Medulla oblongata (tissue), 1 donor: Measurements from ENCODE around the gene FBLIM1.

Source experiments
- DNase-seq: peaks from one replicate; pipeline ENCODE4 v3.0.0-alpha.2; 2015; ENCODE audit errors: extremely low spot score

Gene FBLIM1

DNA sequence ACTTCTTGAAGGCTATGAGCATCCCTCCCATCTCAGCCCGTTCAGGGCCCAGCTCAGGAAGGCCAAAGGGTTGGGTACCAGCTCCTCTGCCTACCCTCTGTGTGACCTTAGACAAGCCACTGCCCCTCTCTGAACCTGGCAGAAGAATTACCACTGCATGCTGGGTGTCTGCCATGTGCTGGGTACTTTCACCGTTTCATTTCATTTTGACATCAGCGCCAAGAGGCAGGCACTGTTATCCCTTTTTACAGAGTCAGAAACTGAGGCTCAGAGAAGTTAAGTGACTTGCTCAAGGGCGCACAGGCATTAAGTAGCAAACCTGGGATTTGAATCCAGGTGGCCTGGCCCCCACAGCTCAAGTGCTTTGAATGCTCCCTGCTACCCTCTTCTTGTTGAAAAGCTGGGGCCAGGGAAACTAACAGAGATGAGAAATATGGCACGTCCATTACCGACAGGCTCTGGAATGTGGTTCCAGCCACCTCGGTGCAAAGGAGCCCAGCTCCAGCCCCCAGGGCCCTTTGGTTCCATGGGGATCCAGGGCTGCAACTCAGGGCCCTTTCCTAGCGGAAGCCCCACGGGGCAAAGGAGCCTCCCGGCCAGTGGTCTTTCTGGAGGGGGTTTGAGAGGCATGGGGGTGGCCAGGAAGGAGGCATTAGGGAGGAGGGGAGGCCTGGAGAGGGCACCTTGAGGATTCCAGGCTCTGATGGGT lies 9.8 kb upstream of the FBLIM1 start:
- no peak for DNase-seq

DNA sequence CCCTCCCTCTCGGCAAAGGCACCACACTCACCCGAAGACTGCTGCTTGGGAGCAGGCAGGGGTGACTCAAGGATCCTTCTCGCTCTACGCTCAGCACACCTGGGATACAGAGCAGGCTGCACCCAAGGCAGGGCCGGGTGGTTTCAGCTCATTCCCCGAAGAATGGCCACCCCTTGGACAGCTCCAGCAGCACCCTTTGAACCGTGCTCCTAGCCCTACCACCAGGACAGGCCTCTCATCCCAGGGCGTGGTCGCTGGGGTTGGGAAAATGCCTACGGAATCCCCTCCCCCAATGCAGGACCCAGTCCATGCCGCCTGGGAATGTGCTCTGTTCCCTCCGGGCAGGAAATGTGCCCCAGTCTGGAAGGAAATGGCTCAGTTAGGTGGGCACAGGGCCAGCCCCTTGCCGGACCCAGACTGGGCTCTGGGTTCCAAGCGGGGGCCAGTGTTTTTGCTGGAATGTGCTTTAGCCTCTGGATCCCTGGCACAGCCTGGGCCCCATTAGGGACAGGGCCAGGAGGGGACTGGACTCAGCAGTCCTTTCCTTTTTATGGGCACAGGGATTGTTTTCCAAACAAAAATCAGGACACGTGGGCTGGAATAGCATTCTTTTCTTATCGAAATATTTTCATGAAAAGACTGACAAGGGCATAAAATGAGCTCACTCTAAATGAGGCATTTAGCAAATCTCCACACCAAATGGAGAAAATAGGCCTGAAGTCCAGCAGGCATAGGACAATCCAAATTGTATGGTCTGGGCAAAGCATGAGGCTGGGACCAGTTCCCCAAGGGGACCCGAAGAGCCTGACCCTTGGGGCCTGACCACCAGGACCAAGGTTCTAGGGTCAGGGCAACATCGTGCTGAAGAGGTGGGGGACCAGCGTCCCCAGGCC lies 8.9 kb upstream of the FBLIM1 start:
- no peak for DNase-seq

DNA sequence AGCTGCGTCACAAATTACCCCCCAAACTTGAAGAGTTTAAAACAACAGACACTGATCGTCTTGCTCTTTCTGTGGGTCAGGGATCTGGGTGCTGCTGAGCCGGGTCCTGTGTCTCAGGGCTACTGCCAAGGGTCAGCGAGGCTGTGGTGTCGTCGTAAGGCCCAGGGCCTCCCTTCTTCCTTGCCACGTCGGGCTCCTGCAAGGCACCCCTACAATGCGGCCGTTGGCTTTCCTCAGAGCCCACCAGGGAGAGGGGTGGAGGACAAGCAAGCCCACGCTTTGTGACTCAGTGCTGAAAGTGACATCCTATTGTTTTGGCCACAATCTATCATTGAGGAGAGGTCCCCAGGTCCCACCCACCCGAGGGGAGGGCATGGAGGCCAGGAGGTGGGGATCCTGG lies 7.7 kb upstream of the FBLIM1 start:
- DNase-seq: no peak

DNA sequence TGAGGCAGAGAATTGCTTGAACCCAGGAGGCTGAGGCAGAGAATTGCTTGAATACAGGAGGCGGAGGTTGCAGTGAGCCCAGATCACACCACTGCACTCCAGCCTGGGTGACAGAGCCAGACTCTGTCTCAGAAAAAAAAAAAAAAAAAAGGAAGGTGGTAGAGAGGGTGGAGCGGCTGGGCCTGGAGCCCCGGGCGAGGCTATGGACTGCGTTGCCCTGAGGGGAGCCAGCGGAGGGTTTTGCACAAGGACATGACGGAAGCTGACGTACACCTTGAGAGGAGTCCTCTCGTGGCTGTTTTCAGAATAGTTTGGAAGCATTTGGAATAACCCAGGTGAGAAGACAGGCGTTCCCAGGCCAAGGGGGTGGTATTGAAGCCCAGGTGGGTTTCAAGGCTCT lies 6.9 kb upstream of the FBLIM1 start:
- DNase-seq: no peak

DNA sequence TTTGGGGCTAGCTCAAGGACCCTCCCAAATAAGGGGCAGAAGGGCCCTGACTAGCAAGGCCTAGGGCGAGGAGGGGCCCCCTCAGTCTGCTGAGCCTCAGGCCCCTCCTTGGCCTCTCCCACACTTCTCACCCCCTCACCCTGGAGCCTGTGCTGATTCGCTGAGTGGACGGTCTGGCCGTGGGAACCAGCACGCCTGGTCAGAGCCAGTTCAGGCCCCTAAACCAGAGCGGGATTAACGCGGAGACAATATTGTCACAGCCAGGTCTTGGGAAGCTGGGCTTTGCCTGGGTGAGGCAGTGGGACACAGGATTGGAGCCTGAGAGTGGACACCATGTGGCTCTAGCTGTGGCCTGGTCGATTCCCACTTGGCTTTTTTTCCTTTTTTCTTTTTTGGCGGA lies 4.8 kb upstream of the FBLIM1 start:
- DNase-seq: no peak

DNA sequence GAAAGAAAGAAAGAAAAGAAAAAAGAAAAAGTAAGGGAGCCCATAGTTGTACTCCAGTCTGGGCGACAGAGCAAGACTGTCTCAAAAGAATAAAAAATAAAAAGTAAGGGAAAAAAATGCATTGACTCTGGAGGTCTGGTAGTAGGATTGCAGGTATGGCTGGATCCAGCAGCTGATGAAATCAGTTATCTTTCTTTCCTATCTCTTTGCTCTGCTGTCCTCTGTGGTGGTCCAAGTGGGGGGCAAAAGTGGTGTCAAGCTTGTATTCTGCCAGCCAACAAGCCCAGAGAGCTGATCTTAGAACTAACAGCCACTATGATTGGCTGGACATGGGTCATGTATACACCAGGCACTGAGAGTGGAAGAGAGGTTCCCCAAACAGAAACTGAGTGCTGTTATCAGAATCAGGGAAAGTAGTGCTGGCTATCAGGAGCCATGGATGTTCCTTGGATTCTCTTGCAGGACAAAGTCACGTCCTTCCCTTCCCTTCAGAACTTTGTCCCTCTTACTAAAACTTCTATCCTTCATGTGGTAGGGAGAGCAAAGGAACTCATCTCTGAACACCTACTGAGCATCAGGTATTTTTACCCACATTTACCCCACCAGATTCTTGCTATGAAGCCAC lies 3.5 kb upstream of the FBLIM1 start:
- no peak for DNase-seq

DNA sequence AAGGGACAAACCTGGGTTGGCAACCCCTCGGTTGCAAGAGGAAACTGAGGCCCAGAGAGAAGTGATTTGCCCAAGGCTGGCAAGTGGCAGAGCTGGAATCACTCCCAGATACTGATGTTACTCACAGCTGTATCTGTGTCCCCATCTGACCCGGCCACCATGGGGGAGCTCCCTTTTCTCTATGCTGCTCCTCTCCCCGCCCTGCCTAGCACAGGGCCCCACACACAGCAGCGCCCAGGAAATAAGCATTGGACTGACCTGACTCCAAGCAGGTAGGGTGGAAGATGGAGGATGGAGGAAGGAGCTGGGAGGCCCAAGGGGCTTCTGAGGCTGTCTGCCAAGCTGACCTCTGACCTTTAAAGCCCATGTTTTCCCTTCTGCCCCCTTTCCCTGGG lies 3.0 kb upstream of the FBLIM1 start:
- no peak for DNase-seq

DNA sequence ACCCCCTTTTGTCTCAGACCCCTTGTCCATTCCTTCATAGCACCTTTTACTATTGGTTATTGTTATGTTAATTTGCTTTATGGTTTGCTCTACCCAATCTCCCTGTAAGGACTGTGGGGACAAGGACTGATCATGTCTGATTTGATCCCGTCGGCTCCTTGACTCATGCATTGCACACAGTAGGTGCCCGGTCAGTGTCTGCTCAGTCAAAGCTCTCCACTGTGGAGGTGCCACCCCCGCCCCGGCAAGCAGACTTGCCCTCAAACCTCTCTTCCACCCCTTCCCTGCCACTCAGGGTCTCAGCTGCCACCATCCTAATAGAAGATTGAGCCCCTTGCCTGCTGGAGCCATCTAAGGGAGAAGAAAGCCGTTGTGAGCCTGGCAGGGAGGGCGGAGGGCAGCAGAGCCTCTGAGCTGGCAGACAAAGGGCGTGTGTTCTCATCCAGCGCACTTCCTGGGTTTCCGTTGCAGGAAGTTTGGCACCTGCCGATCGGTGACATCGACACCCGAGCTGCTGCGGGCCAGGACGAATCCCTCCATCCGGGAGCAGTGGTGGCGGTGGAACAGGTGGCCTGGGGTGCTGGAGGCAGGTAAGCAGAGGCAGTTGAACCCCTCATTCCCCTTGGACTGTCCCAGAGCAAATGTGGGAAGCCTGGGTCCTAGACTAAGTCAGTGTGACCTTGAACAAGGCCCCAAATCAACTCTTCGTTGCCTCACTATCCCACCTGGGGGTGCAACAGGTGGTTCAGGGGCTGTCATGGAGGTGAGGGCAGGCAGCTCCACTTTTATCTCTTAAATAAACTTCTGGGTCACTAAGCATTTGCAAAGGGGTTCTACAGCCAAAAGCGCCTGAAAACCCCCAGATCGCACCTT lies 2.2 kb upstream of the FBLIM1 start:
- DNase-seq: peak; percentile 38

DNA sequence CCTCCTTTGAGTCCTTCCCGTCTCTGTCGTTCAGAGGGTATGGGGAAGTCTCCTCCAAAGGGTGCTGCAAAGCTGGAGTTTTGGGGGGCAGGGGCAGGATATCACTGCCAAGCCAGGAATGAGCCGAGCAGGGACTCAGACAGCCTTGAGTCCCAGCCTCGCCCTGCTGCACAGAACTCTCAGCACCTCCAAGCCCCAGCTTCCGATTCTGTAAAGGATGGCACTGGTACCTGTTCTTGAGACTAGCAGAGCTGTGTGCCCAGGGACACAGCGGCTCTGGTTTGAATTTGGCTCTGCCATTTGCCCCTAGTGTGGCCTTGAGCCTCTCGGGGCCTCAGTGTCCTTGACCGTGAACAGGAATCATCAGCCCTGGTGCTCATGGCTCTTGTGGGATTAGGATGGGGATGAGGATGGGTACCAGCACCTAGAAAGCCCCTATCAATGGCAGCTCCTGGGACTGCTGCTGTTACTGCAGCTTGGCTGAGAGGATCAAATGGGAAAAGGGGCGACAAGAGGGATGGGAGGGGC lies 1.5 kb upstream of the FBLIM1 start:
- no peak for DNase-seq

DNA sequence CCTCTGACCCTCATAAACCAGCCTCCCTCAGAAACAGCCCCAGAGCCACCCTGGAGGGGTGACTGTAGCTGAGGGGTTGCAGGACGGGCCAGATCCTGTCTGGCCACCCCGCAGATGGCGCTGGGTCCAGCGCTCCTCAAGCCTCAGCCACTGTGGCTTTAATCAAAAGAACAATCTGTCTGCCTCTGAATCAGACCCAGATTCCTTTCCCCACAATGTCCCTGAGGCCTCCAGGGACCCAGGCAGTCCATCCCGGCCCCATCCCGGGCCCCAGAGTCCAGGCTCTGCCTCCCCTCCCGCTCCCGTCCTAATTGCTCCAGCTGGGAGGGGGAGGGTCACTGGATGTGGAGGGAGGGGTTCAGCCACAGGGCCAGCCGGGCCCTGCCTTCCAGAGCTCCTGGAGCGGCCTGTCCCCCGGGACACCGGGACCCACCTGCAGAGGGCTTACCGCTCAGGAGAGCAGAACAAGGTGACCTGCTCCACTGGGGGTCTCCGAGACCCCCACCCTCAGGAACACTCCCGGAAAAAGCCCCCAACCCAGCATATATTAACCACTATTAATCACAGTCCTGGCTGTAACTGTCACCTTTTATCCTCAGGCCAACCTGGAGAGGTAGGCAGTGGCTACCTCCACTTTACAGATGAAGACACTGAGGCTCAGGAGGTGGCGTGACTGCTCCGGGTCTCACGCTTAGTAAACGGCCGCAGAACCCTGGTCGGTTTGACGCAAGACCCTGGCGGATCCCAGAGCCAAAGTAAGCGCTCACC lies 836 bp upstream of the FBLIM1 start:
- no peak for DNase-seq

DNA sequence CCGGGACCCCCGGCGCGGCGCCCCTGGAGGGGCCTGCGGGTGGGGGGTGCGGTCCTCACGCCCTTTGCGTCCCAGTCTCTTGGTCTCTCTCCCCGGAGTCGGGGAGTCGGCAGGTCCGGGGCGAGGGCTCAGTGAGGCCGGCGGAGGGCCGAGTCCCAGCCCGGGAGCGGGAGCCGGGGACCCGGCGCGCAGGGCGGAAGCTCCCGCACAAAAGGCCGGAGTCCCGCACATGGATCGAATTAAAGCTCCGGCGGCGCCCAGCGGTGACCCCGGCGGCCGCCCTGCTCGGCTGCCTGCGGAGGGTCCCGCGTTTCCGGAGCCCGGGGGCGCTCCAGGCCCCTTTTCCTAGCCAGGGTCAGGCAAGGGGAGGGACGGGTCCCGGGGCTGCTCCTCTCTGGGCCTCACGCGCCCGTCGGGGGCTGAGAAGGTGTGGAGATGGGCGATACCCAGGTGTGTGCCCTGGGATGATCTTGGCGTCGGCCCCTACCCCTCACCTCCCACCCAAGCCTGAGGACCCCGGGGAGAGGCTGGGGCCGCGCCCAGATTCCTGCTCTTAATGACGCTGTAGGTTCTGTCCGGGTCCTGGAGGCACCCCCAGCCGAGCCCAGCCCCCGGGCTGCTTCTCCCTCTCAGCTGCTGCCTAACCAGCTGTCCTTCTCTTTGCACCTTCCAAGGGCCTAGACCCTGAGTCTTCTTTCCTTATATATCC lies 512 bp downstream of the FBLIM1 start:
- DNase-seq: no peak

DNA sequence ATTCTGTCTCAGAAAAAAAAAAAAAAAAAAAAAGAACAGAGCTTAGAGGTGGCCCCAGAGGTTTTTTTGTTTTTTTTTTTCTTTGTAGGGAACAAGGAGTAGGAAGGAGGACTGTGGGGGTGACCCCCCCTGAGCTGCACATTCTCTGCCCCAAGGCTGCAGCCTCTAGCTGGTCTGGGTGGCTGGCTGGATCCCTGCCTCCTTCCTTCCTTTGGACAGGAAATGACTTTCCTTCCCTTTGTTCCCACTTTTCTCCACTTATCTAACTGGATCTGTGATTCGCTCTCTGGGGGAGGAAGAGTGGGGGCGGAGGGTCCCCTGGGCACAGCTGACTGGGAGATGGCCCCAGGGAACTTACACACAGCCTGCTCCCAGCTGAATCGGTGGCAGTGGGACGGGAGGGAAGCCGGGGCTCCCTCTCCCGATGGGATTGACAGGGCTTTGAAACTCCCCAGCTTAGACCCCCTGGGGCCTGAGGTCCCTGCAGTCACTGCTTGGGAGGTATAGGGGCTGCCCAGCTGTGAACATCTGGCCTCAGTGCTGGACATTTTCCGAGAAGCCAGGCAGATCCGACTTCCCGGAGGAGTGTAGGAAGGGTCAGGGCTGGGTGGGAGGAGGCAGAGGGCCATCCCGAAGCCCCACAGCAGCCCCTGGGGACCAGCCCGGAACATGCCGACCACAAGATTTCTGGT lies 2.1 kb downstream of the FBLIM1 start:
- DNase-seq: no peak

DNA sequence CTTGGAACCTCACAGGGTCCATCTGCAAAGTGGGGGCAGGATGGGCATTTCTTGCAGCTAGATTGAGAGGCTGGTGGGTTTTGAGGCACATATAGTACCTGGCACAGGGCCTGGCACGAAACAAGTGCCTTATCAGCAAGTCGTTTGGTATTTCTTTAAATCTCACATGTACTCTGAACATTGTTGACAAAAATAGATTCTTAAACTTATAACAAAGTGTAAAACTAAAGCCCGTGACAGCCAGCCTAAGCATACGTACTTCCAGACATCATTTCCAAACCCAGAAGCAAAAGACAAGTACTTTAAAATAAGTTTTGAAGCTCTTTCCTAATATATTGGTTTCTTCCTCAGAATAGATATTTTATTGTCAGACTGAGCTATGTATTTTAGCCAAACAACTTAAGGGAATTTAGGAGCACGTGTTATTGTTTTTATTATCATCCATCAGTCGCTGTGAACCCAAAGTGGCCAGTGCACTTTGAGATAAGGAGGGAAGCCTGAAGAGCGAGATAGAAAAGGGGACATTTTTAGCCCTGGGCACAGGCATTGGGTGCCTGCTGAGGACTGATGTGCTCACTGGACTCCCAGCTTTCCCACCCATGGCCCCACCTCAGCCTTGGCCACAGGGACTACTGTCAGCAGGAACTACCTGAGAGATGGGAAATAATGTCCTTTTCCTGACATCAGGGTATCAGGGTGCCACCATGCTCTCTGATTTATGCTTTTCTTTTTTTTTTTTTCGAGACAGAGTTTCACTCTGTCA lies 3.0 kb downstream of the FBLIM1 start:
- DNase-seq: no peak

DNA sequence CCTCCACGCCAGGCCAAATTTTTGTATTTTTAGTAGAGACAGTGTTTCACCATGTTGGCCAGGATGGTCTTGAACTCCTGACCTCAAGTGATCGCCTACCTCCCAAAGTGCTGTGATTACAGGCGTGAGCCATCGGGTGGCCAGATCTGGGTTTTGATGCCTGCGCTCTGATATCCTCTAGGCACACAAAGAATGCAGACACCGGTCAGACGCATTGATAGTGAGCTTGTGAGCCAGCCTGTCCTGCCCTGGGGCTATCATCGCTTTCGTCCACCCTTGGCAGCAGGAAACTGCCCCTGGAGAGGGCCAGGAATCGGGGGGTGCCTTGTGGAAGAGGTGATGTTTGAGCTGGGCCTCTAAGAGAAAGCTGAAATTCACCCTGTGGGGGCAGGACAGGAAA lies 4.0 kb downstream of the FBLIM1 start:
- DNase-seq: no peak

DNA sequence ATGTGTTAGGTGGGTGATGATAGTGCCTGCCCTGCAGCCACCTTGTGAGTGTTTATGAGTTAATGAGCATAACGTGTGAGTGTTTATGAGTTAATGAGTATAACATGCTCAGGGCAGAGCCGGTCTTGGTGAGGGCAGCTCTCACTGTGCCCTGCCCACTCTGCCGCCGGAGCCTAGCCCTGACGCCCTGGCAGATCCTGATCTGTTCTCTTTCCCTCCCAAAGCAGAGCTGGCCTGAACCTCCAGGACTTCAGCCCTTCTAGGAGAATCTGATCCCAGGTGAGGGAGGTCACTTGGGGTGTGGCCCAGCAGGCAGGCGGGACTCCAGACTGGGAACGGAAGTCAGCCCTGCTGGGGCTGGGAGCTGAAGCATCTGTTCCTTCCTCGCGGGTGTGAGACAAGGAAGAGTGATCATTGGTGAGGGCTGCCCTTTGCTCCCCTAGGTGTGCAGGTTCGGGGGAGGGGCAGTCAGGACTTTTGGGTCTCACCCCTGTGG lies 5.7 kb downstream of the FBLIM1 start:
- no peak for DNase-seq

DNA sequence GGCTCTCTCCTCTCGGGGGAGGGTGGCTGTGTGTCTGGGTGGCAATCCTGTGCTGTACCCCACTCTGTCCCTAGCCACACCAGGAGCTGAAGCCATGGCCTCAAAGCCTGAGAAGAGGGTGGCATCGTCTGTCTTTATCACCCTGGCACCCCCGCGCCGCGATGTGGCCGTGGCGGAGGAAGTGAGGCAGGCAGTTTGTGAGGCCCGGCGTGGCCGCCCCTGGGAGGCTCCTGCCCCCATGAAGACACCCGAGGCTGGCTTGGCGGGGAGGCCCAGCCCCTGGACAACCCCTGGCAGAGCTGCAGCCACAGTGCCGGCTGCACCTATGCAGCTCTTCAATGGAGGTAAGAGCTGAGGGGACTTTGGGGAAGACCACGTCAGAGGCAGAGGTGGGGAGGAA lies 6.3 kb downstream of the FBLIM1 start:
- DNase-seq: no peak

DNA sequence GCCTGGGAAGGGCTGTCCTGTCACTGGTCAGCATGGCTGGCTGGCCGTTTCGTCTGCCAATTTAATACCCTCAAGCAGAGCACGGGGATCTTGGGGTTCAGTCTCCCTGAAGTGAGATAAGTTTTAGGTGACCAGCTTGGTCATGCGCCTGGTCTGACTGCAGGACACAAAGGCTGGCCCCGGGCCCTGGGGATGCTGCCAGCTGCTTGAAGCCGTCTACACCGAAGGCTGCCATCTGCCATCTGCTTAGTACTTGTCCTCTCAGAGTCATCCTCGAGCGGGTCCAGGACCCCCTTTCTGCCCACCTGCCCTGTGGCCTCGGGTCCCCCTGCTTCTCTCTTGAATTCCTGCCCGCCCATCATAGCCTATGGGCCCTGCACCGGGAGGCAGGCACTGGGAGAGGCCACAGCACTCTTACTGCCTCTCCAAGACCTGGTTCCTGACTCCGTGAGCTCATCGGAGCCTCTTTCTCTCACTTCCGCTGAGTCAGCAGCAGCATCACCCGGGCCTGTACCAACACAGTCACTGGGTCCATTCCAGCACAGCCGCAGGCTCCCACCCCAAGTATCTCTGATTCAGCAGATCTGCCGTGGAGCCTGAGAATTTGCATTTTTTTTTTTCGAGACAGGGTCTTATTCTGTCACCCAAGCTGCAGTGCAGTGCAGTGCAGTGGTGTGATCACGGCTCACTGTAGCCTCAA lies 7.0 kb downstream of the FBLIM1 start:
- DNase-seq: no peak

DNA sequence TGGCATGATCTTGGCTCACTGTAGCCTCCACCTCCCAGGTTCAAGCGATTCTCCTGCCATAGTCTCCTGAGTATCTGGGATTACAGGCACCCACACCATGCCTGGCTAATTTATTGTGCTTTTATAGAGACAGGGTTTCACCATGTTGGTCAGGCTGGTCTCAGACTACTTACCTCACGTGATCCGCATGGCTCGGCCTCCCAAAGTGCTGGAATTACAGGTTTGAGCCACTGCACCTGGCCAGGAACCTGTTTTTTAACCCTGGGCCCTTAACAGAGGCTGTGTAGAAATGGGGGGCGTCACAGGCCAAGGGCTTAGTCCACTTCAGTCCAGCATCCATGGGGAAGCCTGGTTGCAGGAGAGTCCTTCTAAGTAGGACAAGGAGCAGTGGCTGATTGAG lies 9.3 kb downstream of the FBLIM1 start:
- DNase-seq: no peak
